Posterior vena cava (tissue), 2 donors: ENCODE data around the gene KASH5. TPM values are rescaled to one million over a fixed set of nuclear protein-coding genes. Genes with fewer than 3 reads are reported as not detected.
"Not testable (repeated sequence)": the region's sequence is repeated elsewhere in the genome, so short reads cannot be mapped to it uniquely, and the experiment has no call there.

Experiments
- DNase-seq: peaks from one replicate; pipeline ENCODE4 v3.0.0-alpha.2; 2020; ENCODE audit warnings: low spot score
- intact Hi-C, 2 donors: fragments of 100-400 bp; cut with DNase I; formaldehyde crosslinking; loops; one replicate each; pipeline versions ENCODE4 v1.14.1 to v1.14.2; 2022 to 2023
- total RNA-seq, 2 donors: library from RNA; stranded (reverse); fragmentation: NEBNext Ultra II Directional; extraction: Animal tissue kit (Norgen Biotek cat#: 25700); gene quantifications; one replicate each; pipeline ENCODE4 v1.2.1, GENCODE V29; 2021
- donor health status: DM: yes; HTN: yes; CAD: no.
- donor health status: DM: yes; HTN: yes; CAD: no.

The KASH5 gene
- total RNA-seq, 2 donors from 2014 or later, result not detected

DNA sequence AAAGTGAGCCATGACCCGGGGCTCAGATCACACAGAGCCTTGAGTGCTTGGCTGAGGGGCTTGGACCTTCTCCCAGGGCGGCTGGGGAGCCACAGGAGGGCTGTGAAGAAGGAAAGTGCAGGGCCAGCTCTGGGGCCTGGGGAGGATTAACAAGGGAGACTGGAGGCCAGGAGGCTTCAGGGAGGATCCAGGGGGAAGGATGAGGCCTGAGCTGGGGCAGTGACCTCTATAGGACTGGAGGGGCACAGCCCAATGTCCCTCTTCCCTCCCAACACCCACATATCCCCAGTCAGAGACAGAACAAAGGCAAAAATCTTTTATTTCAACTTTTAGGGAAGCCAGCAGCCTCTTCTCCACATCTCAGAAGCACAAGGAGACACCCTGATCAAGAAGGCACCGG is 57.9 kb downstream of the KASH5 start:
- intact Hi-C loops, result no loop called here
- DNase-seq, result no peak

- no peak for DNase-seq
- intact Hi-C loops, result no loop called here
Measured at GRCh38 chr19:49447485-49448431, 59.7 kb downstream of the KASH5 start.

GRCh38 chr19:49448432-49448786 is 60.4 kb downstream of the KASH5 start:
- DNase-seq, result no peak
- intact Hi-C loops, result no loop called here

DNA sequence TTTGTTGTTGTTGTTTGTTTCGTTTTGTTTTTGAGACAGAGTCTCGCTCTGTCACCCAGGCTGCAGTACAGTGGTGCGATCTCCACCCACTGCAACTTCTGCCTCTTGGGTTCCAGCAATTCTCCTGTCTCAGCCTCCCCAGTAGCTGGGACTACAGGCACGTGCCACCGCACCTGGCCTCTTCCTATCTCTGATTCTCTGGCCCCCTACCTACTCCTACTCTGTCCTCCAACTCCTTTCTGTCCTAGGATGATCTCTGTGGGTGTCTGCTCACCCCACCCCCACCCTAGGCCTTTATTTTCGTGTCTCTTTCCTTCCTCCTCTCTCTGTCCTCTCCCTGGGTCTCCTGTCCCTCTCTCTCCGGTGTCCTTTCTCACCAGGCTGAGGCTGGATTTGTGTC is 62.4 kb downstream of the KASH5 start:
- no peak for DNase-seq
- intact Hi-C loops, result loop anchor here in 1 of 2 donors (5.0 kb wide), 1 partner anchor 683 kb away; no protein-coding TSS in a partner anchor

- DNase-seq, result peak; percentile 98
- intact Hi-C loops, result loop anchor here in 1 of 2 donors (5.0 kb wide), 1 partner anchor 684 kb away; no protein-coding TSS in a partner anchor
Measured at GRCh38 chr19:49451430-49452181, 63.6 kb downstream of the KASH5 start, which contains the start of gene PIH1D1. Gene PIH1D1 (minus strand): TSS chr19:49451814. CDS start chr19:49451574, 240 bp downstream.

GRCh38 chr19:49453013-49453756 is 65.1 kb downstream of the KASH5 start, which contains the start of gene ALDH16A1:
Gene ALDH16A1 (plus strand): TSS chr19:49453225. CDS start chr19:49453332, 107 bp downstream.
- DNase-seq, result peak; percentile 100
- intact Hi-C loops, result loop anchor here in 1 of 2 donors (5.0 kb wide), 1 partner anchor 686 kb away; no protein-coding TSS in a partner anchor

- DNase-seq, result no peak
- intact Hi-C loops, result loop anchor here in 1 of 2 donors (5.0 kb wide), 1 partner anchor 686 kb away; no protein-coding TSS in a partner anchor
Measured at GRCh38 chr19:49453757-49454240, 65.8 kb downstream of the KASH5 start.

- DNase-seq, result no peak
- intact Hi-C loops, result no loop called here
Measured at GRCh38 chr19:49455773-49456172, 67.7 kb downstream of the KASH5 start.

DNA sequence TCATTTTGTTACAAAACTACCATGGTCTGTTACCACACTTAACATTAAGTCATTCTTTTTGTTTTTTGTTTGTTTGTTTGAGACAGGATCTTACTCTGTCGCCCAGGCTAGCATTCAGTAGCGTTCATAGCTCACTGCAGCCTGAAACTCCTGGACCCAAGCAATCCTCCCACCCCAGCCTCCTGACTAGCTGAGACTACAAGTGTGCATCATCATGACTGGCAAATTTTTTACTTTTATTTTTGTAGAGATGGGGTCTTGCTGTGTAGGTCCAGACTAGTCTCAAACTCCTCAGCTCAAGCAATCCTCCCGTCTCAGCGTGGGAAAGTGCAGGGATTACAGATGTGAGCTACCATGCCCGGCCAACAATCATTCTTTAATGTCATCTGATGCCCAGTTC is 68.3 kb downstream of the KASH5 start:
- intact Hi-C loops, result no loop called here
- DNase-seq, result no peak

GRCh38 chr19:49458567-49458903 is 70.5 kb downstream of the KASH5 start:
- intact Hi-C loops, result no loop called here
- DNase-seq, result no peak

GRCh38 chr19:49459388-49459787 is 71.3 kb downstream of the KASH5 start:
- intact Hi-C loops, result no loop called here

DNA sequence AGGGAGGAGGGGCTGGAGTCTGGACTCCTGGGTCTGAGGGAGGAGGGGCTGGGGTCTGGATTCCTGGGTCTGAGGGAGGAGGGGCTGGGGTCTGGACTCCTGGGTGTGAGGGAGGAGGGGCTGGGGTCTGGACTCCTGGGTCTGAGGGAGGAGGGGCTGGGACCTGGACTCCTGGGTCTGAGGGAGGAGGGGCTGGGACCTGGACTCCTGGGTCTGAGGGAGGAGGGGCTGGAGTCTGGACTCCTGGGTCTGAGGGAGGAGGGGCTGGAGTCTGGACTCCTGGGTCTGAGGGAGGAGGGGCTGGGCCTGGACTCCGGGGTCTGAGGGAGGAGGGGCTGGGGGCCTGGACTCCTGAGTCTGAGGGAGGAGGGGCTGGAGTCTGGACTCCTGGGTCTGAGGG is 73.1 kb downstream of the KASH5 start:
- intact Hi-C loops, result not testable (repeated sequence)

More at GRCh38 chr19:49459388-49459787, 71.3 kb downstream of the KASH5 start:
- no peak for DNase-seq

GRCh38 chr19:49461656-49462055 is 73.6 kb downstream of the KASH5 start:
- intact Hi-C loops, result no loop called here
- DNase-seq, result no peak

More for the DNA sequence above, 73.1 kb downstream of the KASH5 start:
- DNase-seq, result not testable (repeated sequence)

GRCh38 chr19:49462492-49462891 is 74.4 kb downstream of the KASH5 start:
- intact Hi-C loops, result no loop called here
- DNase-seq, result no peak

- DNase-seq, result no peak
- intact Hi-C loops, result no loop called here
Measured at GRCh38 chr19:49463960-49464740, 76.1 kb downstream of the KASH5 start.

GRCh38 chr19:49465371-49465770 is 77.3 kb downstream of the KASH5 start:
- intact Hi-C loops, result no loop called here
- DNase-seq, result no peak
